Breast epithelium (tissue), 3 donors: Measurements from ENCODE around the gene BACH2.

Source experiments
- CTCF ChIP-seq, 3 donors: fragments of 450-650 bp; IDR thresholded peaks; one replicate each; pipeline ENCODE4 v1.5.1; 2016 to 2017; ENCODE audit warnings: antibody characterized with exemption in 3 of 3, mild to moderate bottlenecking in 3 of 3, moderate library complexity in 3 of 3
- POLR2A ChIP-seq: fragments of 450-650 bp; IDR thresholded peaks from one replicate; pipeline ENCODE4 v1.6.1; 2016; ENCODE audit warnings: antibody characterized with exemption, mild to moderate bottlenecking, moderate library complexity

GRCh38 chr6:89977808-89978748, 318.6 kb downstream of the BACH2 start:
- TF ChIP-seq CTCF (IDR thresholded peaks at IDR 0.05) (no peak), POLR2A (no peak)
